ENCODE data around the gene ABCG8.

DNA sequence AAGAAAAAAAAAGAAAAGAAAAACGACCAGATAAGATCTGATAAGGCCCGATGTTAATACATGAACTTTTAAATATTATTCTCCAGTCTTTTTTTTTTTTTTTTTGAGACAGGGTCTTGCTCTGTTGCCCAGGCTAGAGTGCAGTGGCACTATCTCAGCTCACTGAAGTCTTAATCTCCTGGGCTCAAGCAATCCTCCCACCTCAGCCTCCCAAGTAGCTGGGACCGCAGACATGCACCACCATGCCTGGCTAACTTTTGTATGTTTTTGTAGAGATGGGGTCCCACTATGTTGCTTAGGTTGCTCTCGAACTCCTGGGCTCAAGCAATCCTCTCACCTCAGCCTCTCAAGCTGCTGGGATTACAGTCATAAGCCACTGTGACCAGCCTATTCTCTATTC is 1.7 kb upstream of the ABCG8 start:
- TF ChIP-seq GATA2 (IDR thresholded peaks at IDR 0.05; ENCODE audit: low read depth, low read length) (no peak), GATA3 (IDR thresholded peaks at IDR 0.05; ENCODE audit: low read depth, low read length) (no peak)

Data from SH-SY5Y (cell line).